HG03354 (cell line): ENCODE measurements around the gene C1orf232.

Source experiments
- ATAC-seq: cut with Tn5 transposase; IDR thresholded peaks from one replicate; pipeline ENCODE4 v1.9.1; 2021; ENCODE audit warnings: mild to moderate bottlenecking; ENCODE audit not compliant: unreplicated experiment, poor library complexity, severe bottlenecking

The C1orf232 gene

DNA sequence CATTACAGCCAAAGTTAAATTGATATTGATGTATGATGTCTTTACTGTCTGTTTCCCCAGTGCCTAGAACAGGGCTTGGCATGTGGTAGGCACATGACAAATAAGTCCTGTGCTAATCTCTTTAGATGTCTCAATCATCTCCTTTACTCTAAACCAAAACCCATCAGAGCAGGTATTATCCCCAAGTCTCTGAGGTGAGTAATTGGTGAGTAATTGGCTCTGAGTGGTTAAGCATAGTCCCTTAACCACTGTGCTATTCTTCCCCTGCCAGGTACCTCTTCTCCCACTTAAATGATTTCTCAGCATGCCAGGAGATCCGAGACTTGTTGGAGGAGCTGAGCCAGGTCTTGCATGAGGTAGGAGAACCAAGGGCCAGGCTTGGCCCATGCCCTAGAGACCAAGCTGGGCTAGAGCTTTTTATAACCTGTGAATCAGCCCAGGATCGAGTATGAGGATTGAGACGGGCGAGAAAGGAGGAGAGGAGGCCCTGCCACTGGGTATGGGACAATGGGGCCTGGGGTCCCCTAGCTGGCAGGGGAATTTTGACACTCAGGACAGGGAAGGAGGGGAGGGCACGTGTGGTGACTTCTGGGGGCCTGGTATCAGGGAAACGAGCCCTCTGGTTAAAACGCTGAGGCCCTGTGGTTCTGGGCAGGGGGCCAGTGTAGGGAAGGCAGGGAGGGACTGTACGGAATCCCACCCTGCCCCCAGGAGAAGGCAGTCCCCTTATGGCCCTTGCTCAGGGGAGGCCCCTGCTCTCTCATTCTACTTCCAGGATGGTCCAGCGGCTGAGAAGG lies 13.0 kb upstream of the C1orf232 start:
- no peak for ATAC-seq

DNA sequence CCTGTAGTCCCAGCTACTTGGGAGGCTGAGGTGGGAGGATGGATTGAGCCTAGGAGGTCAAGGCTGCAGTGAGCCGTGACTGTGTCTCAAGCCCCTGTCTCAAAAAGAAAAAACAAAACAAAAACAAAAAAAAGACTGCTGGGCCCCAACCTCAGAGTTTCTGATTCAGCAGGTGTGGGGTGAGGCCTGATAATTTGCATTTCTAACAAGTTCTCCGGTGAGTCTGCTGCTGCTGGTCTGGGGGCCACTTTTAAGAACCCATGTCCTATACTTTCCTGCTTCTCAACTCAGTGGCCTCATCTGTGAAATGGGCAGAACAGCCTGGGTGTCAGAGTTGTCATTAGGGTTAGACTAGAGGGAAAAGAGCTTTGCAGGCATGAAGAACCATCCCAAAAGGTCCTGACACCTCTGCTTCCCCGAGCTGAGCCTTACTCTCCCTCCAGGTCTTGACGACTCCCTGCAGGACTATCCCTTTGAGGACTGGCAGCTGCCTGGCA lies 11.3 kb upstream of the C1orf232 start:
- ATAC-seq = no peak

DNA sequence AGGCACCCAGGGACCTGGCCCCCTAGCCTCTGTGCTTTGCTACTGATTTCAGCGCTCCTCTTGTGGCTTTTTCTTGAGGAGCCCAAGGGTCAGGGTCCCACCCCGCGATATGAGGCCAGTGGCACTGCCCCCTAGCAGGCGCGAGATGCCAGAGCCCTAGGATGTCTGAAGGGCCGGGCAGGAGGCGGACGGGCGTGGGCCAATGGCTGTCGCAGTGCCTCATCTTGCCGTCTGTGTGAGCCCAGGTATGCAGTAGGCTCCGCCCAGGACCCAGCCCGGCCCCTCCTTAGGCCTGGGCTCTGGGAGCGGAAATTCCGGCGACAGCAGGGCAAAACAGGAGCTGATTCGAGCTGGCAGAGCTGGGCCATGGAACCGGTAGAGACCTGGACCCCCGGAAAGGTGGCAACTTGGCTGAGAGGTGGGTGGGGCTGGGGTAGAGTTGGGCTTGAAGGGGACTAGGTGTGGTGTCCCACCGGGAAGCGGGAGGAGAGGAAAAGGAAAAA lies 8.5 kb upstream of the C1orf232 start, which contains the start of gene CNKSR1:
CNKSR1 (plus strand) TSS at position 310 of the 503 bp plus-strand sequence; CDS start at position 367, 57 bp downstream.
- ATAC-seq = no peak

DNA sequence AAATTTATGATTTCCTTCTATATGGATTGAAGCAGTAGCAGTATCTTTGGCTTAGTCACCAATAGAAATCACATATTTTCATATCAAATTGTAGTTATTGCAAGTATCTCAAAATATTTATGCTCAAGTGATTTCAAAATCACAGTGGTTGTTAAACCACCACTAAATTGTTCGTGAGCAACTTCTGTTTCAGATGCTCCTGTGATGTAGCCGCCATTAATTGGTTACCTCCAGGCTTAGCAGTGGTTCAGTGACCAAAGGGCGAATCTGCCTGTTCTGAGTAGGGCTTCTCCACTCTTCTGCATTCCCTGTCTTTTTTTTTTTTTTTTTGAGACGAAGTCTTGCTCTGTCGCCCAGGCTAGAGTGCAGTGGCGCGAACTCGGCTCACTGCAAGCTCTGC lies 6.6 kb upstream of the C1orf232 start:
- ATAC-seq = no peak

DNA sequence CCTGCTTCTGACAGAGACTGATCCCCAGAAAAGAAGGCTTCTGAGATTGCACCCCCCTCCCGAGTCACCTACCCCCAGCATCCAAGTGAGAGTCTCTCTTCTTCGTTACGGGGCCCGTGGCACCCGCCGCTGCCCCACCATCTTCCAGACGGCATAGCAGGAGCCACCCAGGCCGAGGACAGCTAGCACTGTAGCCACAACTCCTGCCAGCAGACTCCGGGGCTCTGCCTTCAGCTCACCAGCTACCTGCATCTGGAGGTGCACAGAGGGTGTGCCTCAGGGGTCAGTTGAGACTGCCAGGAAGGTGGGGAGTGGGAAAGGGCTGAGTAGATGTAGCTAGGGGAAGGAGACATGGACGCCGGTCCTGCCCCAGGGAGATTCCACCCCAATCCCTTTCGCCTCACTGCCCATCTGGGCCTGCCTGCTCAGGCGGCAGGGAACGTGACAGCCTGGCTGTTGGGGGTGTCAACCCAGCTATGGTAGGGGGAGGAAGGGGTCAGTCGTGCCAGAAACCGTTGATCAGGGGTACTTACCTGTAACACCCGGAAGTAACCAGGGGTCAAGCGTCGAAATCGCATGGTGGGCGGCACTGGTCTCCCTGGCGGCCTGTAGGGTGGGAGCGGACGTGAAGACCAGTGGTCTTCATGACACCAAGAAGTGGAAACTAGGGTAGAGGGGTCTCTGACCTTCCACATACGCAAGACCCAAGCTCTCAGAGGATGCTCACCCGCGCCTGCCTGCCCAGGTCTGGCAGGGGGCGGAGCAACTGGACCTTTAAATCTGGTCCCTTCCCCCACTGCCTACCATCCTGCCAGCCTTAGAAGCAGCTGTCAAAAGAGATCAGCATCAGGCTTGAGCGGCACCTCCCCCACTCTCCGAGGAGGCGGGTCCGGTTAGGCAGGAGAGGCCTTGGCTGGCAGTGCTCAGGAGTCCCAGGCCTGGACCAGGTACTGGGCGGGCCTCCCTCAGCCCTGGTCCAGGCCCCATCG lies 2.6 kb upstream of the C1orf232 start, which contains the start of gene ZNF593OS:
ZNF593OS (minus strand) TSS at position 749 of the 989 bp plus-strand sequence; CDS start at position 578, 171 bp downstream.
- no peak for ATAC-seq

DNA sequence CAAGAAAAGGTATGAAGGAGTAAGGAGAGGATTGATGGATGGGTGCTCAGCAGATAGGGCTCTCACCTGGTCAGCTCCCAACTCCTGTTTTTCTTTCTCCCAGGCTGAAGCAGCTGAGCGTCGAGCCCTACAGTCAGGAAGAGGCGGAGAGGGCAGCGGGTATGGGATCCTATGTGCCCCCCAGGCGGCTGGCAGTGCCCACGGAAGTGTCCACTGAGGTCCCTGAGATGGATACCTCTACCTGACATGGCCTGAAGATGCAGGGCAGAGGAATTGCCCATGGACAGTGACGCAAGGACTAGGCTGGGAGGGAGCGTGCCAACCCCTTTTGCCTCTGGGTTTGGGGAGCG lies 1.7 kb upstream of the C1orf232 start:
- ATAC-seq = no peak

DNA sequence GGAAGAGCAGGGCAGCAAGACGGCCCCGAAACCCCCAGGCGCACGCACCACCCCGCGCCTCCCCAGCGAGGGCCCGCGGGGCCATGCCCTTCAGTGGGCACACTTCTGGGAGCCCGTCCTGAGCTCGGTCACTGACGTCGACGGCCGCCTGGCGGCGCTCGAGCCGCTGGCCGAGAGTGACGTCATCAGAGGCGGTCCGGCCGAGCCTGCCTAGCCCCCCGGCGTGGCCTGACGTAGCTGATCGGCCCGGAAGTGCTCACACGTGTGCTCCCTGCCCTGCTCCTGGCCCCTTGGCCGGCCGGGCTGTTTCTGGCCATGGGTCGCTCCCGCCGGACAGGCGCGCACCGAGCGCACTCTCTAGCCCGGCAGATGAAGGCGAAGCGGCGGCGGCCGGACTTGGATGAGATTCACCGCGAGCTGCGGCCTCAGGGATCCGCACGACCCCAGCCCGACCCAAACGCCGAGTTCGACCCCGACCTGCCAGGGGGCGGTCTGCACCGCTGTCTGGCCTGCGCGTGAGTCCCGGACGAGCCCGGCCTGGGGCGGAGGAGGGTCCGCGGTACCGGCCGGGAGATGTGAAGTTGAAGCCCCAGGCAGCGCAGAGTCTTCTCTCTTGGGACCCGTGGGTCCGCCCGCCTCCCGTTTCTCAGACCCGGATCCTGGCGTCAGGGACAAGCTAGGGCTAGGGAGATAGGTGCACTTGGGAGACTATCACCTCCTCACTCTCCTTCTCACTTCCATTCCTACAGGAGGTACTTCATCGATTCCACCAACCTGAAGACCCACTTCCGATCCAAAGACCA lies 1.1 kb upstream of the C1orf232 start, which contains the start of gene ZNF593:
ZNF593 (plus strand) TSS at position 240 of the 803 bp plus-strand sequence; CDS start at position 316, 76 bp downstream.
- peak; percentile 97 for ATAC-seq

DNA sequence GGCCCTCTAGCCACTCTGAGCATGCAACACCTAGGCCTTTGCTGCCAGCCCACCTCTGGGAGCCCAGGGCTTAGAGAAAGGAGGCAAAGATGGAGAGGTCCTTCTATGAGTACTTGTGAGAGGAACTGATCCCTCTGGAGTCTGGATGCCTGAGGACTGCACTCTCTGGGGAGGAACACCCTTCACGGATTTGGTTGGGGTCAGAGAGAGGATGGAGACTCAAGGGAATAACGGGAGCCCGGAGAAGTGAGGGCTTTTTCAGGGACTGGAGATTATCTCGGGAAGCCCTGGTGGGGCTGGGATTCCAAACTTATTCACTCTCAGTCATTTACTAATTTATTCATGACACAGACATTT lies 413 bp upstream of the C1orf232 start:
- ATAC-seq = no peak

DNA sequence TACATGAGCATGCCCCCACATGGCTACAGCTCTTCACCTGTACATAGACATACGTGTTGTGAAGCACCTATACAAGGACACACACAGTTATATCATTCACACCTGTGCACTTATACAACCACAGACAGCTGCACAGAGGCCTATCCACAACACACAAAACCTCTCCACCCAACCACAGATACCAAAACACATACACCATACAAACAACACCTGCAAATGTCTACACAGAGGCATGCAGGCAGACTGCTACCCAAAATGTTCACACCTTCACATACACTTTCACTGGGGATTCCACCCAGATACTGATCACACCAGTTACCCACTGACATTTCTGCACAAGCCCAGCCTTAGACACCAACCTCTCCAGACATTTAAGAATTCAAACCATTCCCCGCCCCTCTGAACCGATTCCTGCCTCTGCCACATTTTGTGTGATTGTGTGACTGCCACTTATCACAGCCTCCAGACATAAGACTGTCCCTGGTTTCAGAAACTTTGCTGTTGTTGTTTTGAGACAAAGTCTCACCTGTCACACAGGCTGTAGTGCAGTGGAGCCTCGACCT lies 2.0 kb downstream of the C1orf232 start:
- no peak for ATAC-seq

DNA sequence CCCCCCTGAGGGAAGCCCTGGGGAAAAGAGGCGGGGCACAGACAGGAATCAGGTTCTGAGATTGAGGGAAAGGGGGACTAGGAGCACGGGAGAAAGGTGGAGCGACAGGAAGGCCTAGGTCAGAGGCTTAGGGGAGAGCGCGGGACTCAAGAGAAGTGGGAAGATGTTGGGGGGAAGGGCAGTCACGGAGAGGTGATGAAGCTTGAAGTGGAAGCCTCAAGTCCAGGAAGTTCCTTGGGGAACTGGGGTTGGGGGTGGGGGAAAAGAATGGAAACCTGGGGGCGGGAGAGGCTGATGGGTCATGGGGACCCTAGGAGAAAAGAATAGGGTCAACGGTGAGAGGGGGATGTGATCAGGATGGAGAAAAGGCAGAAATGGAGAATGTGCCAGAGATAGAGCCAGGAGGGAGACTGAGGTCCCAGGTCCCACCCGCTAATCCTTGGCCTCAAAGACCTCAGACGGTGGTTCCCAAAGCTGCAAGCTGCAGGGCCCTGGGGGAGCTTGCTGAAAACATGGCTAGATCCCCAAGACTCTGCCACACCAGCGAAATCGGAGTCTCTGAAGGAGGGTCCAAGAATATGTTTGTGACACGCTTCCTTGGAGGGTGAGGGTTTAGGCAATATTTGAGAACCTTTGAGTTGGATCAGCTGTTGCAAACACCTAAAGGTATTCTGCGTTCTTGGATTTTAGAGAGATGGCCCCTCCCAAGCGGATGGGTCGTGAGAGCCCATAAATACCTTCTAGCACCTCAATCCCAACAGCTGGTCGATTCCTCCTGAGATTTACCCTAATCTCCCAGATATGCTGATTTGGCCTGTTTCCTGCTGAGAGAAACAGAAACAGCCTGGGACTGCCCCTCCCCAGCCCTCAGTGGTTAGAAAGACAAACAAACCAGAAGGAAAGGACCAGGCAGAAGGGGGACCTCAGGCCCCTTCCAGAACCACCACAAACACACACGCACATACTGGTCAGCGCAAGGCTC lies 3.6 kb downstream of the C1orf232 start:
- no peak for ATAC-seq

DNA sequence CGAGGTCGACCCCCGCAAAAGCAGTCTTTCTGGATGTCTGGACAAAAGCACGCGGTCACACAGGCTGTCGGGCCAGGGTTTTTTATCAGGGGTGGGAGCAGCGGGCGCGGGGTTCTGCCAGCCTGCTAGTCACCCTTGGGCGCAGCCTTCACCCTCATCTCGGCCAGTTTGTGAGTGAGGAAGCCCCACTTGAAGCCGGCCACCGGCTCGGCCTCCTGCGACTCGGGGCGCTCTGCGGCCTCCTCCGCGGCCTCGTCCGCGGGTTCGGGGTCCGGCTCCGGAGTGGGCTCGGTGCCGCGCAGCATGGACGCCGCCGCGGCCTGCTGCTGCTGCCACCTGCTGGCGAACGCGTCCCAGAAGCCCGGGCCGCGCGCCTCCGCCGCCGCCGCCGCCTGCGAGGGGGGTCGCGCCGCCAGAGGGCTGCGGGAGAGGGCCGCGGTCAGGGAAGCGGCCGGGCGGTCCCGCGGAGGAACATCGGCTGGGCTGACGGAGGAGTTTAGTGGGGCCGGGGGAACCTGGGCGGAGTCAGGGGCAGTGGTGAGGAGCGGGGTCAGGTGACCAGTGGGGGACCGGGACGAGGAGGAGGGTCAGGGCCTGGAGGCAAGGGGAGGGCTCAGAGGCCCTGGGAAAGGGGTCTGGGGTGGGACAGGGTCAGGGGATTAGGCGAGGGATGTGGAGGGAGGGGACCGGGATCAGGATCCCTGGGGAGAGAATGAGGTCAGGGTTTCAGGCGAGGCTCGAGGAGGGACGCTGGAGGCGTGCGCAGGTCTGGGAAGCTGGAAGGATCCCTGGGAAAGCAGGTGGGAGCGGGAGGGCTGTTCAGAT lies 4.5 kb downstream of the C1orf232 start:
- no peak for ATAC-seq

DNA sequence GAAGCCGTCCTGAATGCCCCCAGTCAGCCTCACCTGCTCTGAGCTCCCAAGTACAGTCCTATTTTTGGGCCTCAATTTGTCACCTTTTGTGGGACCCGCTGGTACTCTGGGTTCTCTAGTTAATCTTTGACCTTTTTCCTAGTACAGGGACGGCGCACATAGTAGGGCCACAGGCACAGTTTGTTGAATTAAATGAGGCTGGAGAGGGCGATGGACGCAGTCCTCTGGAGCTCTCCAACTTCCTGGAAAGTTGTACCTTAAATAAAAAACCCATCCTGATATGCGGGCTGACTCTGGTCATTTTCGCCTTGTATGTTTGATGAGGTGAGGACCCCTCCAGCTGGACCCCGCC lies 5.1 kb downstream of the C1orf232 start:
- no peak for ATAC-seq

DNA sequence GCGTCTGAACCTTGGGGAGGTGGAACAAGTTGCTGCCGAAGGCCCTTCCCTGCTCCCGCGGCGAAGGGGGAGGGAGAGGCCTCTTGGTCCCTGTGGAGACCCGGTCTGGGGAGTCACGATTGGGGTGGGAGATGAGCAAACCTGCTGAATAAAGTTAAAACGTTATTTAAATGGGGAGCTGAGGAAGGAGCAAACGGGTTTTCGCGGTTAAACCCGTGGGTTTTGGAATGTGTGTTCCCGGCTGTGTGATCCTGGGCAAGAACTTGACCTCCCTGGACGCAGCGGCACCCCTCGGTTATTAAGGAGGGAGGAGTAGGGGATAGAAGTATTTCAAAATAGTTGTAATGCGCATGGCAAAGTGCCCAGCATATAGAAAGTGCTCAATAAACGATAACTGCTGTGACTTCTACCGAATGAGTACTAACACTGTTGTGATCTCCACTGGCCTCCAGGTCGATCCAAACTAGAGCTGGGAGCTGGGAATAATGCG lies 6.5 kb downstream of the C1orf232 start:
- no peak for ATAC-seq

DNA sequence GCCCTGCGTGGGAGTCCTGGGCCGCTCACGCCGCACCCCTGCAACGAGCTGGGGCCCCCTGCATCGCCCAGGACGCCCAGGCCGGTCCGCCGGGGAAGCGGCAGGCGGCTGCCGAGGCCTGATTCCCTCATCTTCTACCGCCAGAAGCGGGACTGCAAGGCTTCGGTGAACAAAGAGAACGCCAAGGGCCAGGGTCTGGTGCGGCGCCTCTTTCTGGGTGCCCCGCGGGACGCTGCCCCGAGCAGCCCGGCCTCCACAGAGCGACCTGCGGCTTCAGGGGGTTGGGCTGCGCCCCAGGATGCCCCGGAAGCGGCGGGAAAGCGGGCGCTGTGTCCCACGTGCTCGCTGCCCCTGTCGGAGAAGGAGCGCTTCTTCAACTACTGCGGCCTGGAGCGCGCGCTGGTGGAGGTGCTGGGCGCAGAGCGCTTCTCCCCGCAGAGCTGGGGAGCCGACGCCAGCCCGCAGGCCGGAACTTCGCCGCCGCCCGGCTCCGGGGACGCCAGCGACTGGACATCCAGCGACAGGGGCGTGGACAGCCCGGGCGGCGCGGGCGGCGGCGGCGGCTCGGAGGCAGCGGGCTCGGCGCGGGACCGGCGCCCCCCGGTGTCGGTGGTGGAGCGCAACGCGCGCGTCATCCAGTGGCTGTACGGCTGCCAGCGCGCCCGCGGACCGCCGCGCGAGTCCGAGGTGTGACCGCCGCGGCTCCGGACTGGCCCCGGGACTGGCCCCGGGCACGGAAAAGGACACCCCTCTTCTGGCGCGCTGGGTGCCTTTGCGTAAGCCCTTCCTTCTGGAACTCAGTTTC lies 7.1 kb downstream of the C1orf232 start:
- no peak for ATAC-seq

DNA sequence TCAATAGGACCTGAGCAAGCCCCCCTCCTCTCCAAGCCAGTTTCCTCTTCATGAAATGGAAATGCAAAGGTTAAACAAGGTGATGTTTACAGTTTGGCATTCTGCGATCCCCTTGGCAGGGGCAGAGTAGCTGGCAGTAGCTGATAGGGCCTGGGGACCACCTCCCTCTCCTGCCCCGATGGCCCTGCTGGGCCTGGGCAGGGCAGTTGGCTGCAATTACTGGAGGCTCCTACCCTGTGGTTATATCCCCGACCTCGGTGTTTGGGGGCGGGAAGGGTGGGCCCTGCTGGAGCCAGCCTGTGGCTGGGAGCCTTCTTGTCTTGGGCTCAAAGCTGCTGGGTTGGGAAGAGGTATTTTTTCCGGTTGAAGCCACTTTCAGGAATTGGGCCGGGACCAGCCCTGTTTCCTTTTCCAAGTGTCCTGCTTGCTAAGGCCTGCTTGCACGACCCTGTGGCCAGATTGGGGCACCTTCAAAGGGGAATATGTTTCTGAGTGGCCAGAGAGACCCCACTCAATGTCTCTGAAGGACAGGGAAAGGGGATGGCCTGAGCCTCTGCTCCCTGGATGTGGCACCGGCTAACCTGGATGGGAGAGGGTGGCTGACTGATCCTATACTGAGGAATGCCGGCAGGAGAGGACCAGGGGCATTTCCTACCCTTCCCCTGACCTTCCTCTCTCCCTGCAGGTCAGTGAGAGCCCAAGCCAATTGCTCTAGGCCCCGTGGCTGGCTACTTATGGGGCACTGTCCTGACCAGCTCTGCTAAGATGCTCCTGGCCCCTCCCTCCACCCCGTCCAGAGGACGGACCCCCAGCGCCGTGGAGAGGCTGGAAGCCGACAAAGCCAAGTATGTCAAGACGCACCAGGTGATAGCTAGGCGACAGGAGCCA lies 8.0 kb downstream of the C1orf232 start:
- no peak for ATAC-seq

DNA sequence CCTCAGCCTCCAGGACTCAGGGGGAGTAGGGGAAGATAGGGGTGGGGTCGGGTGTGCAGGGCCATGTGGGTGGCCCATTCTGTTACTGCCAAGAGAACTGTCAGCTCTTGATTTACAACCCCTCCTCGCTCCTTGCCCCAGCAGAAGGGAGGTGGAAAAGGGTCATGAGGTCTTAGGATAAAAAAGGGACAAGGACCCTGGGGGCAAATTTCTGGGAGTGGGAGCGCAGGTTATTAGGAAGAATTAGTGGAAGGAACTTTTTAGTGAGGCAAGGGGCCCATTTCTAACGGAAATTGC lies 9.1 kb downstream of the C1orf232 start:
- ATAC-seq = no peak
